HTR-8/SVneo (cell line): Measurements from ENCODE around the gene RGPD4.
"Not testable (repeated sequence)": the region's sequence is repeated elsewhere in the genome, so short reads cannot be mapped to it uniquely, and the experiment has no call there.

Experiments used
- DNase-seq: peaks from one replicate; pipeline ENCODE4 v3.0.0; 2011; ENCODE audit warnings: low spot score, mixed read lengths; ENCODE audit not compliant: insufficient read length
- FAIRE-seq: peaks from 2 replicates; lab custom pipeline; 2011; peaks lifted over from hg19 to GRCh38; lab: Jason Lieb, UNC

The RGPD4 gene

GRCh38 chr2:107916696-107917370, 90.1 kb downstream of the RGPD4 start:
- DNase-seq, FAIRE-seq: not testable (repeated sequence)

DNA sequence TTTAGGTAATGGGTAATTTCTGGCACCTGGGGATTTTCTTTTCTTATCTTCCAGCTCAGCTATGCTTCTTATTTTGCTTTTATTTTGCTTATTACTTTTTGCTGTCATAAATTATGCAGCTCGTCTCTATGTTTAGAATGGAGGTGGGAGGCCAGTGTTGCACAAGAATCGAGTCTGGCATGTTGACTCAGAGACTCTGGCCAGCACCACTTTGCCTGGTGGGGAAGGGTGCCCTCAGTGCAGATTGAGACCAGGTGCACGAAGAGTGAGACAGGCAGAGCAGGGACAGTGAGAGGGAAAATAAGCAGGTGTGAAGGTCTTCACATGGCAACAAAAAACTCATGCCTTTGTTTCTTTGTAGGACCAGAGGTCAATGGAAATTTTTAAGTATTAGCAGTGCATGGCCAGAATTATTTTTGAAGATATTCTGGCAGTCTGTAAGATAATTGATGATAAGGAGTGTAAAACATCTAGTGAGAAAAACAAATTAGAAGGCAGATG, 100.4 kb downstream of the RGPD4 start:
- DNase-seq (no peak), FAIRE-seq (no peak)

- DNase-seq = no peak
- no peak for FAIRE-seq
Measured at GRCh38 chr2:107931412-107931811, 104.7 kb downstream of the RGPD4 start.

DNA sequence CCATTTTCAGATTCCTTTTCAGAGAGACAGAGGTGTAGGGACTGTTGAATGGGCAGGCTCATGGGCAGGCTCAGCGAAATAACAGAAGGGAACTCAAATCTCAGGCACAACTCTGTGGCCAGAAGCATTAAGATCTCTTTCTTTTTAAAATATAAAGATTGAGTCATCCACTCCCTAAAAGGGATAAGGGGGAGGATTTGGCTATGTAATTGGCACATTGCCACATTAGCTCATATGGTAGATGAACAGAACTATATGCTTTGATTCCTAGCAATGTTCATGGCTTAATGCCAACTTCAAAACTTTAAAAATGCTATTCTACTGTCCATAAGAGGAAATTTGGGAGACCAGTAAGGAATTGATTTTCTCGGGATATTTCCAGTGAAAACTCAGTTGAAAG, 105.8 kb downstream of the RGPD4 start:
- no peak for FAIRE-seq
- no peak for DNase-seq

- FAIRE-seq (no peak), DNase-seq (no peak)
Measured at GRCh38 chr2:107932979-107933378, 106.3 kb downstream of the RGPD4 start.

GRCh38 chr2:107936433-107937359, 110.0 kb downstream of the RGPD4 start:
- FAIRE-seq (no peak), DNase-seq (no peak)
